CD4-positive, alpha-beta T cell treated with Interferon alpha-2 for 1 hour (primary cell): ENCODE measurements around the gene BARX2.

Experiments
- DNase-seq, 2 donors: peaks; one replicate each; pipeline ENCODE4 v3.0.0-alpha.2; 2020 to 2022

The BARX2 gene

GRCh38 chr11:129375751-129376657 lies at the start of gene BARX2:
TSS of gene BARX2 (plus strand) at chr11:129375848. CDS start at chr11:129376036, 188 bp downstream.
- DNase-seq, result no peak

- DNase-seq, result no peak
These were observed 48.7 kb upstream of the BARX2 start for GRCh38 chr11:129326921-129327320.

- peak in 1 of 2 donors; percentile 22 for DNase-seq
These were observed 47.9 kb upstream of the BARX2 start for GRCh38 chr11:129327708-129328107.

- no peak for DNase-seq
These were observed 46.9 kb upstream of the BARX2 start for GRCh38 chr11:129328756-129329155.

GRCh38 chr11:129331217-129331616 lies 44.4 kb upstream of the BARX2 start:
- DNase-seq, result no peak

- DNase-seq, result peak; percentile 49 to 59
These were observed 43.8 kb upstream of the BARX2 start for GRCh38 chr11:129331871-129332274.

GRCh38 chr11:129333873-129334272 lies 41.8 kb upstream of the BARX2 start:
- no peak for DNase-seq

GRCh38 chr11:129344301-129344940 lies 31.2 kb upstream of the BARX2 start:
- peak in 1 of 2 donors; percentile 36 for DNase-seq

- no peak for DNase-seq
These were observed 28.7 kb upstream of the BARX2 start for GRCh38 chr11:129346916-129347315.

- no peak for DNase-seq
These were observed 26.8 kb upstream of the BARX2 start for GRCh38 chr11:129348813-129349212.

GRCh38 chr11:129352676-129353075 lies 23.0 kb upstream of the BARX2 start:
- no peak for DNase-seq

GRCh38 chr11:129354691-129355090 lies 21.0 kb upstream of the BARX2 start:
- DNase-seq, result no peak

- no peak for DNase-seq
These were observed 15.9 kb upstream of the BARX2 start for GRCh38 chr11:129359748-129360147.

GRCh38 chr11:129364143-129364654 lies 11.4 kb upstream of the BARX2 start:
- peak; percentile 66 to 76 for DNase-seq

GRCh38 chr11:129365816-129366215 lies 9.8 kb upstream of the BARX2 start:
- no peak for DNase-seq

GRCh38 chr11:129366737-129367597 lies 8.7 kb upstream of the BARX2 start:
- DNase-seq, result no peak

- no peak for DNase-seq
These were observed 6.6 kb upstream of the BARX2 start for GRCh38 chr11:129368889-129369672.

GRCh38 chr11:129370715-129371114 lies 4.9 kb upstream of the BARX2 start:
- DNase-seq, result no peak

- DNase-seq, result no peak
These were observed 2.8 kb upstream of the BARX2 start for GRCh38 chr11:129372609-129373488.

GRCh38 chr11:129373489-129373953 lies 2.1 kb upstream of the BARX2 start:
- DNase-seq, result no peak
